Naive B cell (primary cell): ENCODE results near the gene A4GALT. TPM values are rescaled to one million over a fixed set of nuclear protein-coding genes. Genes with fewer than 3 reads are reported as not detected.

Source experiments
- ATAC-seq, 2 donors: fragments of 150-1000 bp; cut with Tn5 transposase; 2 replicates each; pipeline ENCODE4 v1.10.0; 2021; ENCODE audit warnings: low read depth in 2 of 2, mild to moderate bottlenecking in 2 of 2, moderate library complexity in 2 of 2
- DNase-seq: peaks from one replicate; pipeline ENCODE4 v3.0.0; 2022
- H3K27ac Mint-ChIP-seq, 6 donors: one replicate each; pipeline ENCODE4 v1.8.0; 2020 to 2022; ENCODE audit warnings: mild to moderate bottlenecking in 6 of 6, mixed read lengths in 6 of 6, moderate library complexity in 5 of 6, inconsistent platforms in 2 of 6
- H3K27me3 Mint-ChIP-seq, 3 donors: one replicate each; pipeline ENCODE4 v1.8.0; 2021 to 2022; ENCODE audit warnings: mixed read lengths in 3 of 3, mild to moderate bottlenecking in 1 of 3
- H3K36me3 Mint-ChIP-seq, 2 donors: one replicate each; pipeline ENCODE4 v1.8.0; 2020 to 2022; ENCODE audit warnings: mixed read lengths in 2 of 2, inconsistent platforms in 1 of 2, mild to moderate bottlenecking in 1 of 2
- H3K4me1 Mint-ChIP-seq, 3 donors: one replicate each; pipeline ENCODE4 v1.8.0; 2020 to 2022; ENCODE audit warnings: mixed read lengths in 3 of 3, inconsistent platforms in 1 of 3, mild to moderate bottlenecking in 1 of 3, moderate library complexity in 1 of 3
- H3K4me3 Mint-ChIP-seq, 8 donors: one replicate each; pipeline ENCODE4 v1.8.0; 2020 to 2022; ENCODE audit warnings: mild to moderate bottlenecking in 8 of 8, mixed read lengths in 8 of 8, moderate library complexity in 8 of 8, inconsistent platforms in 2 of 8
- H3K9me3 Mint-ChIP-seq, 7 donors: one replicate each; pipeline ENCODE4 v1.8.0; 2020 to 2022; ENCODE audit warnings: mixed read lengths in 7 of 7, mild to moderate bottlenecking in 5 of 7, inconsistent platforms in 2 of 7, moderate library complexity in 1 of 7
- polyA plus RNA-seq, 6 donors: library from polyadenylated mRNA; unstranded; fragments of 300-500 nt; fragmentation: Illumina TruSeq; gene quantifications; one replicate each; pipeline ENCODE4 v1.2.3, GENCODE V29; 2021; ENCODE audit warnings: low read depth in 6 of 6

A4GALT gene
- polyA plus RNA-seq, 6 donors from 2014 or later, result 0.73 TPM; not detected in 5

- peaks cover 36 to 72% (median 67%) of the 10 kb centered on the region in 3 donors for H3K4me1 Mint-ChIP-seq
- peaks cover 0 to 2% (median 0%) of the 10 kb centered on the region in 7 donors for H3K9me3 Mint-ChIP-seq
- DNase-seq (peak; percentile 27), ATAC-seq (no peak)
- no peaks in the 10 kb centered on the region for H3K27me3 Mint-ChIP-seq
- H3K36me3 Mint-ChIP-seq, result no peaks in the 10 kb centered on the region
- H3K27ac Mint-ChIP-seq, result peak overlapping the region in 5 of 6 donors; percentile 61 to 88 (median 83)
- H3K4me3 Mint-ChIP-seq, result peak overlapping the region; percentile 48 to 83 (median 62)
Measured at GRCh38 chr22:42645938-42646568, 74.6 kb downstream of the A4GALT start.

GRCh38 chr22:42645341-42645937 is 75.2 kb downstream of the A4GALT start:
- no peaks in the 10 kb centered on the region for H3K27me3 Mint-ChIP-seq
- peak overlapping the region; percentile 15 to 83 (median 71) for H3K4me3 Mint-ChIP-seq
- H3K27ac Mint-ChIP-seq, result peak overlapping the region in 4 of 6 donors; percentile 56 to 85 (median 74)
- peaks cover 0 to 2% (median 0%) of the 10 kb centered on the region in 7 donors for H3K9me3 Mint-ChIP-seq
- no peaks in the 10 kb centered on the region for H3K36me3 Mint-ChIP-seq
- H3K4me1 Mint-ChIP-seq, result peaks cover 41 to 78% (median 72%) of the 10 kb centered on the region in 3 donors
- no peak for ATAC-seq
- DNase-seq, result no peak

GRCh38 chr22:42644422-42645340 is 76.0 kb downstream of the A4GALT start:
- H3K27me3 Mint-ChIP-seq, result no peaks in the 10 kb centered on the region
- no peaks in the 10 kb centered on the region for H3K36me3 Mint-ChIP-seq
- peaks cover 0 to 2% (median 0%) of the 10 kb centered on the region in 7 donors for H3K9me3 Mint-ChIP-seq
- ATAC-seq (no peak), DNase-seq (no peak)
- H3K4me3 Mint-ChIP-seq, result peak overlapping the region; percentile 48 to 77 (median 67)
- peak overlapping the region; percentile 33 to 86 (median 84) for H3K27ac Mint-ChIP-seq
- peaks cover 41 to 83% (median 77%) of the 10 kb centered on the region in 3 donors for H3K4me1 Mint-ChIP-seq

GRCh38 chr22:42643634-42644421 is 76.8 kb downstream of the A4GALT start:
- peak overlapping the region in 6 of 8 donors; percentile 9 to 77 (median 39) for H3K4me3 Mint-ChIP-seq
- H3K27me3 Mint-ChIP-seq, result no peaks in the 10 kb centered on the region
- DNase-seq (no peak), ATAC-seq (no peak)
- no peaks in the 10 kb centered on the region for H3K36me3 Mint-ChIP-seq
- H3K9me3 Mint-ChIP-seq, result peaks cover 0 to 2% (median 0%) of the 10 kb centered on the region in 7 donors
- H3K4me1 Mint-ChIP-seq, result peaks cover 40 to 89% (median 75%) of the 10 kb centered on the region in 3 donors
- H3K27ac Mint-ChIP-seq, result peak overlapping the region in 5 of 6 donors; percentile 17 to 86 (median 85)

- H3K4me1 Mint-ChIP-seq, result peaks cover 37 to 84% (median 67%) of the 10 kb centered on the region in 3 donors
- no peaks in the 10 kb centered on the region for H3K27me3 Mint-ChIP-seq
Measured at GRCh38 chr22:42642806-42643633, 77.7 kb downstream of the A4GALT start.

More at GRCh38 chr22:42642806-42643633, 77.7 kb downstream of the A4GALT start:
- Mint-ChIP-seq H3K36me3 (no peaks in the 10 kb centered on the region), H3K27ac (peak overlapping the region in 4 of 6 donors; percentile 44 to 77 (median 68)), H3K4me3 (peak overlapping the region in 2 of 8 donors; percentile 24 to 71), H3K9me3 (no peaks in the 10 kb centered on the region)
- DNase-seq (no peak), ATAC-seq (peak; percentile 63 to 68)

Other genes starting within 250 kb of the A4GALT start
- 10 to 100 TPM; 32.1 to 95.4 (median 71.6) TPM for gene RRP7A, start 201.1 kb downstream of the A4GALT start, polyA plus RNA-seq
- 1 to 10 TPM in 5 of 6 donors, not detected in 1; 4.8 to 8.4 (median 5.6) TPM for gene SERHL2, start 166.9 kb downstream of the A4GALT start, polyA plus RNA-seq
- gene POLDIP3, start 106.0 kb downstream of the A4GALT start, polyA plus RNA-seq, result 100 to 1,000 TPM in 1 of 6 donors, 10 to 100 TPM in 5; 61.2 to 106 (median 81.3) TPM
- gene ATP5MGL, start 80.3 kb downstream of the A4GALT start, polyA plus RNA-seq, result 1 to 10 TPM in 1 of 6 donors, under 1 TPM in 2, not detected in 3; 0.38 to 1.6 (median 0.77) TPM
- gene CYB5R3, start 71.5 kb downstream of the A4GALT start, polyA plus RNA-seq, result 100 to 1,000 TPM in 2 of 6 donors, 10 to 100 TPM in 4; 72.0 to 142 (median 83.8) TPM
- gene ARFGAP3, start 136.4 kb upstream of the A4GALT start, polyA plus RNA-seq, result 10 to 100 TPM; 24.2 to 48.6 (median 35.3) TPM